NCI-H1694 treated with DMSO at 0.1 percent for 48 hours (cell line): ENCODE measurements around the gene OR51E2.

Source experiments
- DNase-seq: peaks from one replicate; lab custom pipeline; 2025; lab: John Stamatoyannopoulos, UW

Gene OR51E2

DNA sequence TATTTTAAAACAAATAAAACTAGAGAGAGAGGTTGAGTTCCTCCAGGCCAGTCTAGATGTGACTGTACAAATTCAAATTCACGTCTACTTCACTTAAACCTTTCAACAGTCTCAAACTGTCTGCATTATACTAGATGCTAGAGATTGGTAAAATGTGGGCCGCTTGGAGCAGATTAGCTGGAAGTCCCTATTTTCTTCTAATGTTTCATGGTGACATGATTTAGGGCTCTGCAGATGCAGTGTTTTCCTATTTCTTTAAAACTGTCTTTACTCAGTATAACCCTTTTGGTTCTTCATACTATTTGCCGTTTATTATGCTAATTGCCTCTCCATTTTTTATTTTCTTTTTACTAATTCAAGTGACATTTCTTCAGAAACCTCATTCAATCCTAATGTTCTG, 33.5 kb downstream of the OR51E2 start:
- DNase-seq = no peak

DNA sequence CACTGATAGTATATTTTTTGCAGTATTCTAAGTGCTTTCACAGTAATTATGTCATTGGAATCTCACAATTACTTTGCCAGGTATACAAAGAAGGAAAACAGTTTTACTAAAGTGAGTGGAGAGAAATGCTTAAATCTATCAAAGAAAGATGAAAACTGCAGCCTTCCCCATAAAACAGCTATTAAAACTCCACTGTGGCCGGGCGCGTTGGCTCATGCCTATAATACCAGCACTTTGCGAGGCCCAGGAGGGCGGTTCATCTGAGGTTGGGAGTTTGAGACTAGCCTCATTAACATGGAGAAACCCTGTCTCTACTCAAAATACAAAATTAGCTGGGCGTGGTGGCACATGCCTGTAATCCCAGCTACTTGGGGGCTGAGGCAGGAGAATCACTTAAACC, 34.8 kb downstream of the OR51E2 start:
- no peak for DNase-seq

DNA sequence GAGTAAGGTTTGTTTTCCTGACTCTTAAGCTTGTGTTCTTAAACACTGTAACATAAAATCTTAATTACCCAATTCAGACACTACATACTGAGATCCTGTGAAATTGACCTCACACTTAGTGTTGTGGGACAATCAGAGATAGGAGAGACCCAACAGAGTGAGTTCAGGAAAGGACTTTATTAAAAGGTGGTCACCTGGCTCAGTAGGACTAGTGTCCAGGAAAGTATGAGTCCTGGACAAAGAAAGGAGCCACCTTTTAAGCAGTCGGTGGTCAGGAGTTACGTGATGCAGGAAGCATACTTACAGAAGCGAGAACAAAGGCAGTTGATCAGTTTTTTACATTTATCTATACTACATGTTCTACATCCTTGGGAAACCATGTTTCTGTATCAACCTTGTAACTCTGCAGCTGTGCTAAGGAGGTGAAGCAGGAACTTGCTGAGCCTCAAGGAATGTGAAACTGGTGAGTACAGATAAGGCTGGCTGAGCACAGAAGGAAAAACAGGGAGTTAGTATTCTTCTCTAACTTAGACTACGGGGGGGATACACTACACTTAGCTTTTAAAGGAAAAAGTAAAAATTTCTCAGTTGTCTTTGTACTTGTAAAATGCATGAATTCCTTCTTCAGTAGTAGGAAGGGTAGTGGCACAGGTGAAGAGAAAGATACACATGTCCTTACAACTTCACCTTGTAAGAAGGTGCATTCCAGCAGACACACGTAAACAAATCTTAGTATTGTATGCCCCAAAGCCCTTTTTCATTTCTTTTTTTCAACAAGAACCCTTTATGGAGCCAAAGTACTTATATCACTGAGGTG, 38.8 kb downstream of the OR51E2 start:
- DNase-seq = no peak

DNA sequence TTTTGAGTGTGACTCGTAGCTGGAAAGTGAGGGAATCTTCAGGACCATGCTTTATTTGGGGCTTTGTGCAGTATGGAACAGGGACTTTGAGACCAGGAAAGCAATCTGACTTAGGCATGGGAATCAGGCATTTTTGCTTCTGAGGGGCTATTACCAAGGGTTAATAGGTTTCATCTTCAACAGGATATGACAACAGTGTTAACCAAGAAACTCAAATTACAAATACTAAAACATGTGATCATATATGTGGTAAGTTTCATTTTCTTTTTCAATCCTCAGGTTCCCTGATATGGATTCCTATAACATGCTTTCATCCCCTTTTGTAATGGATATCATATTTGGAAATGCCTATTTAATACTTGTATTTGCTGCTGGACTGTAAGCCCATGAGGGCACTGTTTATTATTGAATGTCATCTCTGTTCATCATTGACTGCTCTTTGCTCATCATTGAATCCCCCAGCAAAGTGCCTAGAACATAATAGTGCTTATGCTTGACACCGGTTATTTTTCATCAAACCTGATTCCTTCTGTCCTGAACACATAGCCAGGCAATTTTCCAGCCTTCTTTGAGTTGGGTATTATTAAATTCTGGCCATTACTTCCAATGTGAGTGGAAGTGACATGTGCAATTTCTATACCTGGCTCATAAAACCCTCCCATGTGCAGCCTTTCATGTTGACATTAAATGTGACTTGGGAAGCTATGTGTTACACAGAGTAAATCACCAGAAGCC, 42.9 kb downstream of the OR51E2 start:
- no peak for DNase-seq

DNA sequence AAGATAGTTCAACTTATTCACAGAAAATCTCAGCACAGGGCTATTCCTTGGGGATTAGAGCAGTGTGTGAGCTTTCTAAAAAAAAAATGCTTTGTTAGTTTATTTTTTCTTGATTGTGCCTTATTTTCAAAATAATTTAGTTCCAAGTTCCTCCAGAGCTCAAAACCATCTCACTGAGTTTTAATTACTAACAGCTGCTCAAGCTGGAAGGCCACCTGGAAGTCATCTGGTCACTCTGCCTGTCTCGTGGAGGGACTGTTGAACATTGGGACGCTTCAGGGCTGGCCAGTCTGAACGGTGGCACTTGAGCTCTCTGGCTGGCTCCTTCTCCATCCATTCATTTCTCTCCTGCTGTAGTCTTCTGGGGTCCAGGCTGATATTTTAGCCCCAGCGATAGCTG, 49.9 kb downstream of the OR51E2 start:
- no peak for DNase-seq

DNA sequence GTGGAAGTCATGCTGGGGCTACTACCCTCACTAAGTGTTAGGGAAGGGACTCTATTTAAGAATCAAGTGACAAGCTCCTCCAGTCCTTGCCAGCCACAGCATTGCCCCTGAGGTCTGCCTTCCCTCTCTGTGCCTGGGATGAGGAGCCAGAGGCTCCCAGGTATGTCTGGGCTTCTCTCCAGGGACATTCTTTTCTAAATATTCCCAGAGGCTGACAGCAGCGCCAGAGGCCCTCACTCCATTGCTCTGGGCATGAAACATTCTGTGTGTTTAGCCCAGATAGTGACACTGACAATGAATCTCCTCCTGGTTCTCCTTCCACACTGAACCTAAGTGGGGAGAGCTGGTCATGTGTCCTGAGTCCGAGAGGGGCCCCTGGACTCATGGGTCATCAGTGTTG, 51.7 kb downstream of the OR51E2 start:
- no peak for DNase-seq

DNA sequence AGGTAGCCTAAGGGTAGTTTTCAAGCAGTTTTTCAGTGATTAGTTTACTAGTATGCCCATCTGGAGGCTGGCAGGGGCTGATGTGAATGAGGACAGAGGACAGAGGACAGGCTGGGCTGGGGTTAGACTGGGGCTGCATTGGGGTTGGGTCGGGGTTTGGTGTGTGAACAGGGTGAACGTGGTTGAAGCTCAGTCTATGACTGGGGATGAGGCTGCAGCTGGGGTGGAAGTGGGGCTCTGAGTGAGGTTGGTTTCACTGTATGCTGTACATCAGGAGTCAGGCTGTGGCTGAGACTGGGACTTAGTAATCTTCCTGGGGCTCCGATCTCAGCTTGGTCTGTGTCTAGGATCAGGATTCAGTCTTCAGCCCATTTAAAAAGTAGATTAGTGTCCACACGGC, 53.4 kb downstream of the OR51E2 start:
- DNase-seq = no peak

DNA sequence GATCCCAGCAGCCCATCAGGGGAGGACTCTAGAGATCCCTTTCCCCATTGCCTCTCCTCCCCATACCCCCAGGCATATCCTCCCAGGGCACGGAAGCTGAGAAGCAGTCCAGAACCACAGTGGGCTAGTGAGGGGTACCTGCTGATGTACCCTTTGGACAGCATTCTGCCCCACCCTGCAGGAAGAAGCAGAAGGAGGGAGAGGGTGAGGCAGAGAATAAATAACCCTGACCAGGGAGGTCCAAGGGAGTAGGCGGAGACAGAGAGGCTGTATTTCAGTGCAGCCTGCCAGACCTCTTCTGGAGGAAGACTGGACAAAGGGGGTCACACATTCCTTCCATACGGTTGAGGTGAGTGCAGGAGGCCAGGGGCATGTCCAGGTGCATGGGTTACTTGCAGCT, 54.0 kb downstream of the OR51E2 start, which contains the start of gene OR51E1:
TSS of gene OR51E1 (plus strand) at position 301 of the 400 bp plus-strand sequence. CDS start 8,545 bp downstream, outside the sequence.
- DNase-seq = no peak

DNA sequence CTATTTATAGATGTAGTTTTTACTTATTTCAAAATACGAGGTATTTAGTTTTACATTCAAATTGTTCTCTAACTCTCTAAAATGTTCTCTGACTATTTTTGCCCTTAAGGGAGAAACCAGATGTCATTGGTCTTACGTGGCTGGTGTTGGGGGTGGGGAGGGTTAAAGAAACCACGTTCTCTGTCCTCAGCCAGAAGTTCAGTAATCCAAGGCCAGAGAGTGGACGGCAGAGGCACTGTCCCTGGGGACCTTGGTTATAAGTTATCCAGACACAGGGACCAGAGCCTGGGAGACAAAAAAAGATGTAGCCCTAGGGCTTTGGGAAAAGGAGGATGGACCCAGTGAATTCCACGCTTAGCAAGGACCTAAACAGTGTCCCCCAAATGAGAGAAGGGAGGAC, 54.6 kb downstream of the OR51E2 start:
- no peak for DNase-seq

DNA sequence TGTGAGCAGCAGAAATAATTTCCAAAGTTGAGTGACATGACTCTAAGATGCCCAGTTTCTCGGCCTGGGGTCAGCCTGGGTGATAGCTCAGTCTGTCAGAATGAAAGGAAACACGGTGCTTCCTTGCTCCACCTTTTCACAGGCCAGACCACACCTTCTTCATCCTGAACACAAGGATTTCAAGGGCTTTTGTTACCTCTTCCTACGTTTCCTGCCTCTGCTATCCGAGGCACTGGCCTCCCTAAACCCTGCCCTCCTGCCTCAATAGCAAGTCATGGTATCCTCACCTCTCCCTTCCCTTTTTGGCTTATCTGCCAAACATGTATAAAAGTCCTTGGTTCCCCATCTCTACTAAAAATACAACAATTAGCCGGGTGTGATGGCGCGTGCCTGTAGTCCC, 55.6 kb downstream of the OR51E2 start:
- no peak for DNase-seq

DNA sequence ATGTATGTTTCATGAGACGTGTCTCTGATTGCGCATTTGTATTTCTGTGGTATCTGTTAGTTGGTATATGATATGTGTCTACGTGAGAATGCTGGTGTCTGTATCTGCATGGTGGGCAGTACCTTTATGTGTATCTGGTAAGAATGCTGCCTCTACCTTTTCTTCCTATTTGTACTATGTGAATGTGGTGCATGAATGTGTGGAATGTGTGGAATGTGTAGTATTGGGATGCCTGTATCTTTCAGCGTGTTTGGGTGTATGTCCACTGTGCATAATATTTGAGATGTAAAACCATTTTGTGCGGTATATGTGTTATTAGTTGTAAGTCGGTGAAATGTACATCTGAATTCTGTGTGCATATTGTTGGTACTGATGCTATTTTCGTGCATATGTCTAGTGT, 56.2 kb downstream of the OR51E2 start:
- no peak for DNase-seq

DNA sequence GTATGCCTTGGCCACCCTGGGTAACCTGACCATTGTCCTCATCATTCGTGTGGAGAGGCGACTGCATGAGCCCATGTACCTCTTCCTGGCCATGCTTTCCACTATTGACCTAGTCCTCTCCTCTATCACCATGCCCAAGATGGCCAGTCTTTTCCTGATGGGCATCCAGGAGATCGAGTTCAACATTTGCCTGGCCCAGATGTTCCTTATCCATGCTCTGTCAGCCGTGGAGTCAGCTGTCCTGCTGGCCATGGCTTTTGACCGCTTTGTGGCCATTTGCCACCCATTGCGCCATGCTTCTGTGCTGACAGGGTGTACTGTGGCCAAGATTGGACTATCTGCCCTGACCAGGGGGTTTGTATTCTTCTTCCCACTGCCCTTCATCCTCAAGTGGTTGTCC, 57.7 kb downstream of the OR51E2 start:
- DNase-seq = no peak

DNA sequence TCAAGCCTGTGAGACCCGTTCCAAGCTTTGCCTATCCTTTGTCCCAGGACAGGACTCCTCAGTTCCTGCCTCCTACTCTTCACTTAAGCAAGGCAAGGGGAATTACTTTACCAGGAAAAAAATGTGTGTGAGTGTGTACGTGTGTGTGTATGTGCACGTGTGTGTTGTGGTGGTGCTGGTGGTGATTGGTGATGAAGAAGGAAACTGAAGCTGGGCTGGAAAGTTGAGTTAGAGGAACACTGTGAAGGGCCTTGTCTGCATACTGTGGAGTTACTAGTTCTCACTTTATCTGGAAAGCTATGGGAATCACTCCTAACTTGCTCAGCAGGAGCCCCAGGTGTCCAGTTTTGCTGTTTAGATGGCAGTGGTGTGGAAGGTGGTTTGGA, 60.0 kb downstream of the OR51E2 start:
- DNase-seq = no peak

DNA sequence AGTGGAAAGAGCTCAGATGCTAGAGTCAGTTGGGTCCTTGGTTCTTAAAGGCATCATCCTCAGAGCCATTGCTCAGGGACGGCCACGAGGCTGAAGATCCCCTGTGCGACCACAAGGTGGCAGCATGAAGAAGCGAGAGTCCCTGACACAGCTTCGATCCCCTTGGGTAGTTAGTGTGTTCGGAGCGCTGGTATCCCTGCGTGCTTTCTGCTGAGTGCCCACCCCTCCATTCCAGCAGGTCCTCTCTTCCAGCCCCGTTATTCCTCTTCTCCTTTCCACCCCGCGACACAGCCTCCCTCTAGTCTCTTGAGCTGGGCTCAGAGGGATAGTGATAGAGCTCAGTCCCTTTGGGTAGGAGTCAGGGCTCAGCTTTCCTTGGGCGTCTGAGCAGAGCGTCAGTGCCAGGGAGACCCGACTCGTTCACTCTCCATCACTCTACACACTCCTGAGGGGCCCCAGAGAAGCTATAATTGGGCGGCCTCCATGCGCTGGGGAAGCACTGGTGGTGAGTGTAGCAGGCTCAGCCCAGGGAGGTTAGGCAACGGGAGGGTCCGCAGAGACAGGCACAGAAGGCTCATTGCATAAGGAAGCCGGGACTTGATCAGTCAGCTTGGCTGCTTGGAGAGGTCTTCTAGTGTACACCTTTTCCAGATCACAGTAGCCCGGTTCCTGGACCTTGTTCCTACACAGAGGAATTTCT, 60.5 kb downstream of the OR51E2 start, which contains the start of gene OR51D1:
TSS of gene OR51D1 (plus strand) at position 516 of the 700 bp plus-strand sequence. CDS start 2,314 bp downstream, outside the sequence.
- DNase-seq = peak; percentile 24

DNA sequence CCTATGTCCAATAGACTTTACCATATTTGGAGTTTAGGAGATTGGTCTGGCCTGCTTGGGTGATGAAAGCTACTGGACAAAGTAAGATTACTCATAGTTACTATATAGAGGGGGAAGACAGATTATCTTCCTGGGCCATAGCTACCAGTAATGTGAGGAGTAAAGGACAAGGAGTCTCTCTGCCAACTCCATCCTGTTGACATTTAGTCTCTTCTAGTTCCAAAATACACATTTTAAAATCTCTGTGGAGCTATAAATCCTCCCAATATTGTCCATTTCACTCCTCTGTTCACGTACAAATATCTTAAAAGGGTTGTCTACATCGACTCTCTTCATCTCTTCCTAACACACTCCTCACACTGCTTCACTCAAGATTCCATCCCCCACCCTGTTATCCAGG, 61.5 kb downstream of the OR51E2 start:
- DNase-seq = no peak
